Sigmoid colon (tissue), 7 donors: ENCODE data around the gene UPK3B. TPM values are rescaled to one million over a fixed set of nuclear protein-coding genes. Genes with fewer than 3 reads are reported as not detected.
"Not testable (repeated sequence)": the region's sequence is repeated elsewhere in the genome, so short reads cannot be mapped to it uniquely, and the experiment has no call there.

Experiments used
- DNase-seq: peaks from one replicate; pipeline ENCODE4 v3.0.0-alpha.2; 2019
- H3K27ac ChIP-seq, 4 donors: fragments of 200-600 bp; sonication (generic); one replicate each; pipeline ENCODE4 v1.5.1; 2016 to 2019; ENCODE audit warnings: mild to moderate bottlenecking in 1 of 4
- H3K27me3 ChIP-seq, 3 donors: fragments of 200-600 bp; sonication (generic); one replicate each; pipeline ENCODE4 v1.5.1; 2019; ENCODE audit warnings: mild to moderate bottlenecking in 1 of 3
- H3K36me3 ChIP-seq, 4 donors: fragments of 200-600 bp; sonication (generic); one replicate each; pipeline ENCODE4 v1.5.1; 2016 to 2019
- H3K4me1 ChIP-seq, 4 donors: fragments of 200-600 bp; sonication (generic); one replicate each; pipeline ENCODE4 v1.5.1; 2017 to 2019
- H3K4me3 ChIP-seq, 4 donors: fragments of 200-600 bp; sonication (generic); one replicate each; pipeline ENCODE4 v1.5.1; 2017 to 2019; ENCODE audit warnings: mild to moderate bottlenecking in 2 of 4, moderate library complexity in 1 of 4
- H3K9me3 ChIP-seq, 4 donors: fragments of 200-600 bp in 3 of 4; sonication (generic) in 3 of 4; one replicate each; pipeline versions ENCODE4 v1.5.1 to v1.6.1; 2013 to 2019
- WGBS, 2 donors: extraction: QIAGEN DNeasy Blood & Tissue Kit; methylation state at CpG; one replicate each; pipeline ENCODE4 v1.1.7; 2013; 5-methylcytosine and 5-hydroxymethylcytosine counted together
- intact Hi-C: fragments of 100-400 bp; cut with DNase I; formaldehyde crosslinking; loops from one replicate; pipeline ENCODE4 v1.15.1; 2023
- polyA plus RNA-seq, 3 donors: library from polyadenylated mRNA; stranded (reverse); fragments of 200-250 nt; gene quantifications; one replicate each; pipeline ENCODE4 v1.2.3, GENCODE V29; 2013
- total RNA-seq, 4 donors: library from RNA; depleted of rRNA; stranded (reverse); fragments of >200 nt; gene quantifications; one replicate each; pipeline ENCODE4 v1.1.0, GENCODE V29; 2016
- donor health status: healthy with polysubstance abuse.
- donor health status: Bipolar disorder and iron deficiency.
- donor health status: healthy.

The UPK3B gene
- total and polyA plus RNA-seq, 7 donors = 0.27 to 3.9 (median 0.87) TPM; not detected in 1

DNA sequence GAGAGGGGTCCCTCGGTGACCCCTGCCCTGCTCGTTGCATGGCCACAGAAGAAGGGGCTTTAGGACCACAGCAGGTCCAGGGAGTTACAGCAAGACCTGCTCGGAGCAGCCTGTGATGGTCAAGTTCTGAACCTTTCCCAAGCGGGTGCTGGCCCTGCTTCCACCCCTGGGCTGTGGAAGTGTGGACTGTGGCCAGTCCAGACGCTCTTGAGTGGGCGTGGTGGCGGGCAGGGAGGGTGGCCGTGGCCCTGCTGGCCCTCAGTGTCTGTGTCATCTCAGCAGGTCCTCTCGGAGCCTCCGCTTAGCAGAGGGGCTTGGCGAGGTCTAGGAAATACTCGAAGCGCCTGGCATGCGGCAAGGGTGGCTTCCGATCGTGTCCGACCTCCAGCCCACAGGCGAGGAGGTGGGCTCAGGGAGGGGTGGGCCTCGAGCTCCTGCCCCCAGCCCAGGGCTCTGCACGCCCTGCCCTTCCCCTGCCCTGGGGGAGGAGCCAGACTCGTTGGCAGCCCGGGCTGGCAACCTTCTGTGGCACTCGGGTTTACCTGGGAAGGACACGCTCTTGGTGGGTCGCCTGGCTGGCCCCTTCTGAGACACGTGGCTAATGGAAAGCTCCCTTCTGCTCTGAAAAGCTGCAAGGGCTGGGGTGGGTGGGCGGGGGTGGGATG, 12.3 kb upstream of the UPK3B start:
- H3K9me3 ChIP-seq, DNase-seq, H3K27ac ChIP-seq, H3K4me1 ChIP-seq, H3K27me3 ChIP-seq, intact Hi-C loops, H3K36me3 ChIP-seq, H3K4me3 ChIP-seq: not testable (repeated sequence)
- WGBS, 2 donors = 83 to 94% methylated on average over 14 to 15 of the region's 27 CpGs

DNA sequence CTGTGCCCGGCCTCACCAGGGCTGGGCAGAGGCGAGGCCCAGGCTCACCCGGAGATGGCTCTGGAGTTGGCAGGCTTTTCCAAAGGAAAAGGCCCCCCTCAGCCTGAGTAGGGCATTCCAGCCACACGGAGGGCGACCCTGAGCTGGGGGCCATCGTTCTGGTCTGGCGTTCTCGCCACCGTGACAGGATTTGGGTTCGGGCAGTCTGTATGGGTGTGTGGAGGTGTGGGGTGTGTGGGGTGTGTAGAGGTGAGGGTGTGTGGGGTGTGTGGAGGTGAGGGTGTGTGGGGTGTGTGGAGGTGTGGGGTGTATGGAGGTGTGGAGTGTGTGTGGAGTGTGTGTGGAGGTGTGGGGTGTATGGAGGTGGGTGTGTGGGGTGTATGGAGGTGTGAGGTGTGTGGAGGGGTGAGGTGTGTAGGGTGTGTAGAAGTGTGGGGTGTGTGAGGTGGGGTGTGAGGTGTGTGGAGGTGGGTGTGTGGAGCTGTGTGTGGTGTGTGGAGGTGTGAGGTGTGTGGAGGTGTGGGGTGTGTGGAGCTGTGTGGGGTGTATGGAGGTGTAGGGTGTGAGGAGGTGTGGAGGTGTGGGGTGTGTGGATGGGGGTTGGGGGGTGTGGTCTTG, 11.7 kb upstream of the UPK3B start:
- H3K27ac ChIP-seq, intact Hi-C loops, H3K36me3 ChIP-seq, H3K4me1 ChIP-seq, H3K27me3 ChIP-seq, H3K9me3 ChIP-seq, DNase-seq, H3K4me3 ChIP-seq: not testable (repeated sequence)
- WGBS, 2 donors = 92 to 94% methylated on average over 7 of the region's 10 CpGs

GRCh38 chr7:76499201-76499923, 11.0 kb upstream of the UPK3B start:
- H3K27ac ChIP-seq, H3K9me3 ChIP-seq, H3K27me3 ChIP-seq, H3K4me1 ChIP-seq, H3K4me3 ChIP-seq, H3K36me3 ChIP-seq, intact Hi-C loops, DNase-seq: not testable (repeated sequence)
- 77 to 82% methylated on average over 15 to 17 of the region's 28 CpGs for WGBS, 2 donors

DNA sequence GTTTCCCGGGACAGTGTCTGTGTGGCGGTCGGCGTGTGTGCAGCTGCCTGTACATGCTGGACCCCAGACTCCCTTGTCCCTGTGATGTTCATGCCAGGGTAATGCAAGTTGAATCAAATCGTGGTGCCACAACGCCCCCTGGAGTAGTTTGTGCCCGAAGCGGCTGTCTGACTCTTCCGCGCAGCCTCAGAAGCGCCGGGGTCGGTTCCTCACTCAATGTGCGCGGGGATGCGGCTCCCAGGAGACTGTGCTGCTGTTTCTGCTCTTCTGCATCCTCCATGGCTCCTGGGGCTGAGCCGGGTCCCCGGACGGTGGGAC, 10.5 kb upstream of the UPK3B start:
- not testable (repeated sequence) for H3K4me1 ChIP-seq, H3K4me3 ChIP-seq, H3K9me3 ChIP-seq, H3K27ac ChIP-seq, H3K27me3 ChIP-seq
- WGBS, 2 donors = 49 to 86% methylated on average over 8 of the region's 19 CpGs
- DNase-seq = peak; percentile 2
- intact Hi-C loops = loop anchor here (10.0 kb wide), 1 partner anchor 495 kb away; no protein-coding TSS in a partner anchor
- H3K36me3 ChIP-seq = peaks cover 0 to 13% (median 2%) of the 10 kb centered on the region in 4 donors

DNA sequence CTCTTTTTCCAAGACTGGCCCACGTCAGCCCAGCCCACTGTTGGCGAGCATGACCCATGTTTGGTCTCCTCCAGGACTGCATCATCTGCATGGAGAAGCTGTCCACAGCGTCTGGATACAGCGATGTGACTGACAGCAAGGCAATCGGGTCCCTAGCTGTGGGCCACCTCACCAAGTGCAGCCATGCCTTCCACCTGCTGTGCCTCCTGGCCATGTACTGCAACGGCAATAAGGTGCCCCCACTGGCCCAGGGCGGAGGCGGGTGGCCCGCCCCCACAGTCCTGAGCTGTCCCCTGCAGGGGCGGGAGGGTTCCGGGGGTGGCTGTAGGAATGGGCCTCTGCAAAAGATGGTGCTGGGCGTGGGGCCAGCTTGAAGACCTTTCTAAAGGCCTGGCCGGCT, 8.1 kb upstream of the UPK3B start:
- peaks cover 0 to 27% (median 9%) of the 10 kb centered on the region in 4 donors for H3K36me3 ChIP-seq
- DNase-seq = peak; percentile 38
- not testable (repeated sequence) for H3K27ac ChIP-seq, H3K27me3 ChIP-seq, H3K4me3 ChIP-seq, H3K9me3 ChIP-seq, H3K4me1 ChIP-seq
- intact Hi-C loops = loop anchor here (10.0 kb wide), 1 partner anchor 493 kb away; no protein-coding TSS in a partner anchor
- 81 to 86% methylated on average over 13 of the region's 13 CpGs for WGBS, 2 donors

- DNase-seq = peak; percentile 40
- not testable (repeated sequence) for H3K9me3 ChIP-seq, H3K4me1 ChIP-seq, H3K27me3 ChIP-seq, H3K4me3 ChIP-seq, H3K27ac ChIP-seq
- peaks cover 0 to 27% (median 9%) of the 10 kb centered on the region in 4 donors for H3K36me3 ChIP-seq
- intact Hi-C loops = loop anchor here (10.0 kb wide), 1 partner anchor 492 kb away; no protein-coding TSS in a partner anchor
- 91 to 93% methylated on average over 16 of the region's 16 CpGs for WGBS, 2 donors
Measured at GRCh38 chr7:76502836-76503235, 7.5 kb upstream of the UPK3B start.

GRCh38 chr7:76503244-76503643, 7.1 kb upstream of the UPK3B start:
- peaks cover 0 to 27% (median 9%) of the 10 kb centered on the region in 4 donors for H3K36me3 ChIP-seq
- not testable (repeated sequence) for H3K9me3 ChIP-seq, H3K4me3 ChIP-seq, H3K27me3 ChIP-seq, H3K4me1 ChIP-seq, H3K27ac ChIP-seq
- whole genome bisulfite sequencing, 2 donors = 94 to 96% methylated on average over 12 of the region's 12 CpGs
- peak; percentile 45 for DNase-seq
- intact Hi-C loops = loop anchor here (10.0 kb wide), 1 partner anchor 492 kb away; no protein-coding TSS in a partner anchor

DNA sequence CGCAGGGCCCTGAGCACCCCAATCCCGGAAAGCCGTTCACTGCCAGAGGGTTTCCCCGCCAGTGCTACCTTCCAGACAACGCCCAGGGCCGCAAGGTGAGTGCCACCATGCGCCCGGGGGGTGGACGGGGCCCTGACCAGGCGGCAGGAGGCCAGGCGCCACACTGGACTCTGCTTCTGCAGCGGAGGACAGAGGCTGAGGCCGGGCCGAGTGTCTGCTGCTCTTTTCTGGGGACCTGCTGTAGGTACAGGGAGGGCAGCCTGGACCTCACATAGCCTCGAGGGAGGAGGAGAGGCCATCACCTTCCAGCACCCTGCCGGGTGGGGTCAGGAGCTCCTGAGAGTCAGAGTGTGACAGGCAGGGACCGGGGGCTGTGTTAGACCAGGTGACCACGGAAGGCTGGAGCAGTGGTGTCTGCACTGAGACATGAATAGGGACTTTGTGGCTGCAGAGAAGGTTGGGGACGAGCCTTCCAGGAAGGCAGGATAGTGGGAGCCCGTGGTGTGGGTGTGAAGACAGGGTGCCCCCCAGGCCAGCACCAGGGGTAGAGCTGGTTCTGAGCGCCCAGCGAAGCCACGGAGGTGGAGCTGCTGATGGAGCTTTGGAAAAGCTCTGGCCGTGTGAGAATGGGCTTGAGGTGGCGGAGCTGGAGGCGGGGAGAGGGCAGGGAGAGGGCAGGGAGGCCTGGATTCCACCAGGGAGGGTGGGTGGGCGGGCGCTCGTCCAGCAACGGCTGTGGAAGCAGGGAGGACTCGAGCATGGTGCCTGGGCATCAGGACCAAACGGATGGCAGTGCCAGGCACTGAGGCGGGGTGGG, 5.8 kb upstream of the UPK3B start:
- not testable (repeated sequence) for H3K4me3 ChIP-seq, H3K27ac ChIP-seq, H3K9me3 ChIP-seq, H3K4me1 ChIP-seq, H3K27me3 ChIP-seq
- 87 to 90% methylated on average over 23 to 24 of the region's 33 CpGs for WGBS, 2 donors
- intact Hi-C loops = loop anchor here (10.0 kb wide), 1 partner anchor 490 kb away; no protein-coding TSS in a partner anchor
- DNase-seq = peak; percentile 53
- peaks cover 0 to 27% (median 9%) of the 10 kb centered on the region in 4 donors for H3K36me3 ChIP-seq
